IPS-11a (cell line): ENCODE data around the gene SLC36A1.

Experiments
- H3K4me3 ChIP-seq: one replicate; pipeline ENCODE4 v1.5.1; 2013; ENCODE audit warnings: low read depth, low read length, control low read depth

Gene SLC36A1

GRCh38 chr5:151451626-151452520, 4.5 kb downstream of the SLC36A1 start:
- H3K4me3 ChIP-seq, result no peak overlapping the region

GRCh38 chr5:151454166-151454565, 6.8 kb downstream of the SLC36A1 start:
- no peak overlapping the region for H3K4me3 ChIP-seq

- H3K4me3 ChIP-seq, result no peak overlapping the region
Observed at GRCh38 chr5:151454889-151455288, 7.5 kb downstream of the SLC36A1 start.

- H3K4me3 ChIP-seq, result no peak overlapping the region
Observed at GRCh38 chr5:151456321-151456940, 9.0 kb downstream of the SLC36A1 start.

- no peak overlapping the region for H3K4me3 ChIP-seq
Observed at GRCh38 chr5:151458314-151458713, 10.9 kb downstream of the SLC36A1 start.

- no peak overlapping the region for H3K4me3 ChIP-seq
Observed at GRCh38 chr5:151459680-151460324, 12.4 kb downstream of the SLC36A1 start.

- no peak overlapping the region for H3K4me3 ChIP-seq
Observed at GRCh38 chr5:151461312-151461711, 13.9 kb downstream of the SLC36A1 start.

GRCh38 chr5:151463137-151464029, 16.0 kb downstream of the SLC36A1 start:
- no peak overlapping the region for H3K4me3 ChIP-seq

GRCh38 chr5:151464101-151464500, 16.7 kb downstream of the SLC36A1 start:
- H3K4me3 ChIP-seq, result no peak overlapping the region

- no peak overlapping the region for H3K4me3 ChIP-seq
Observed at GRCh38 chr5:151465476-151465875, 18.1 kb downstream of the SLC36A1 start.

- H3K4me3 ChIP-seq, result no peak overlapping the region
Observed at GRCh38 chr5:151467576-151467975, 20.2 kb downstream of the SLC36A1 start.

GRCh38 chr5:151469386-151469785, 22.0 kb downstream of the SLC36A1 start:
- H3K4me3 ChIP-seq, result no peak overlapping the region

- no peak overlapping the region for H3K4me3 ChIP-seq
Observed at GRCh38 chr5:151469992-151470391, 22.6 kb downstream of the SLC36A1 start.

- no peak overlapping the region for H3K4me3 ChIP-seq
Observed at GRCh38 chr5:151470439-151470838, 23.0 kb downstream of the SLC36A1 start.

GRCh38 chr5:151471276-151471675, 23.9 kb downstream of the SLC36A1 start:
- no peak overlapping the region for H3K4me3 ChIP-seq

- H3K4me3 ChIP-seq, result no peak overlapping the region
Observed at GRCh38 chr5:151474799-151475198, 27.4 kb downstream of the SLC36A1 start.

- no peak overlapping the region for H3K4me3 ChIP-seq
Observed at GRCh38 chr5:151475388-151475787, 28.0 kb downstream of the SLC36A1 start.

GRCh38 chr5:151476016-151476415, 28.6 kb downstream of the SLC36A1 start:
- H3K4me3 ChIP-seq, result no peak overlapping the region

GRCh38 chr5:151477101-151477500, 29.7 kb downstream of the SLC36A1 start:
- H3K4me3 ChIP-seq, result no peak overlapping the region

- no peak overlapping the region for H3K4me3 ChIP-seq
Observed at GRCh38 chr5:151480384-151481293, 33.2 kb downstream of the SLC36A1 start.
